HG02870 (cell line): ENCODE measurements around the gene DCX.

Experiments used
- ATAC-seq: cut with Tn5 transposase; IDR thresholded peaks from one replicate; pipeline ENCODE4 v1.9.1; 2021; ENCODE audit warnings: mild to moderate bottlenecking, moderate library complexity; ENCODE audit not compliant: unreplicated experiment

The DCX gene

GRCh38 chrX:111319451-111319850, 92.5 kb downstream of the DCX start:
- ATAC-seq = no peak

- ATAC-seq = no peak
Measured at GRCh38 chrX:111318901-111319300, 93.1 kb downstream of the DCX start.

- no peak for ATAC-seq
Measured at GRCh38 chrX:111309083-111309482, 102.9 kb downstream of the DCX start.

GRCh38 chrX:111308039-111308438, 104.0 kb downstream of the DCX start:
- no peak for ATAC-seq

- ATAC-seq = no peak
Measured at GRCh38 chrX:111302284-111302683, 109.7 kb downstream of the DCX start.

- no peak for ATAC-seq
Measured at GRCh38 chrX:111288841-111289240, 123.2 kb downstream of the DCX start.

- no peak for ATAC-seq
Measured at GRCh38 chrX:111284631-111285293, 127.2 kb downstream of the DCX start.

- no peak for ATAC-seq
Measured at GRCh38 chrX:111283446-111283845, 128.5 kb downstream of the DCX start.

GRCh38 chrX:111282991-111283390, 129.0 kb downstream of the DCX start:
- ATAC-seq = no peak

- ATAC-seq = no peak
Measured at GRCh38 chrX:111282139-111282538, 129.9 kb downstream of the DCX start.

GRCh38 chrX:111270339-111270738, 141.7 kb downstream of the DCX start, which contains the start of gene CAPN6:
TSS of gene CAPN6 (minus strand) at chrX:111270483. CDS start at chrX:111263936, 6,547 bp downstream.
- no peak for ATAC-seq

- ATAC-seq = no peak
Measured at GRCh38 chrX:111268506-111268905, 143.5 kb downstream of the DCX start.

GRCh38 chrX:111265486-111265885, 146.5 kb downstream of the DCX start:
- ATAC-seq = no peak

- ATAC-seq = no peak
Measured at GRCh38 chrX:111264385-111264784, 147.6 kb downstream of the DCX start.

- ATAC-seq = no peak
Measured at GRCh38 chrX:111262086-111262485, 149.9 kb downstream of the DCX start.

- ATAC-seq = no peak
Measured at GRCh38 chrX:111260451-111260850, 151.5 kb downstream of the DCX start.

- no peak for ATAC-seq
Measured at GRCh38 chrX:111259559-111259958, 152.4 kb downstream of the DCX start.

- no peak for ATAC-seq
Measured at GRCh38 chrX:111257733-111258132, 154.3 kb downstream of the DCX start.

- ATAC-seq = no peak
Measured at GRCh38 chrX:111254896-111255693, 156.9 kb downstream of the DCX start.

GRCh38 chrX:111244235-111244750, 167.7 kb downstream of the DCX start:
- no peak for ATAC-seq
